NAMALWA (cell line): ENCODE data around the gene SNX19.
"Not testable (repeated sequence)": the region's sequence is repeated elsewhere in the genome, so short reads cannot be mapped to it uniquely, and the experiment has no call there.

ENCODE experiments used
- DNase-seq: peaks from one replicate; pipeline ENCODE4 v3.0.0-alpha.2; 2015; ENCODE audit warnings: low spot score

Gene SNX19

GRCh38 chr11:130872981-130873380, 43.3 kb downstream of the SNX19 start:
- no peak for DNase-seq

DNA sequence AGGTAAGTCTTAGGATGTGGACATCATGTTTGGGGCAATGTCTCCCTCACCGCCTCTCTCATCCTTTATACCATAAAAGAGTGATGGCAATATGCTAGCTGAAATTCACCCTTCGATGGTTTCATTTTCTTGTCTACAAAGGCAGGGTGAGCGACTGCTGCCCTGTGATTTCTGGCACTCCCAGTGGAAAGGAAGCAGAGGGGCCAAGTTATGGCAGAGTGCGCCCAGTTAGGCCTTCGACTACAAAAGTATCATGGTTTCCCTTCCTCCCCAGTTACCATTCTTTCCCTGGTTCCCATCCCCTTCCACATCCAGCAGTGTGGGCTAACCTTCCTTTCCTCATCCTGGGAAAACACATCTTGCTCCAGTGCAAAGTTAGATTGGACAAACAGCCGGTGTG, 43.8 kb downstream of the SNX19 start:
- no peak for DNase-seq

- no peak for DNase-seq
Measured at GRCh38 chr11:130872102-130872501, 44.2 kb downstream of the SNX19 start.

GRCh38 chr11:130871616-130872015, 44.7 kb downstream of the SNX19 start:
- no peak for DNase-seq

DNA sequence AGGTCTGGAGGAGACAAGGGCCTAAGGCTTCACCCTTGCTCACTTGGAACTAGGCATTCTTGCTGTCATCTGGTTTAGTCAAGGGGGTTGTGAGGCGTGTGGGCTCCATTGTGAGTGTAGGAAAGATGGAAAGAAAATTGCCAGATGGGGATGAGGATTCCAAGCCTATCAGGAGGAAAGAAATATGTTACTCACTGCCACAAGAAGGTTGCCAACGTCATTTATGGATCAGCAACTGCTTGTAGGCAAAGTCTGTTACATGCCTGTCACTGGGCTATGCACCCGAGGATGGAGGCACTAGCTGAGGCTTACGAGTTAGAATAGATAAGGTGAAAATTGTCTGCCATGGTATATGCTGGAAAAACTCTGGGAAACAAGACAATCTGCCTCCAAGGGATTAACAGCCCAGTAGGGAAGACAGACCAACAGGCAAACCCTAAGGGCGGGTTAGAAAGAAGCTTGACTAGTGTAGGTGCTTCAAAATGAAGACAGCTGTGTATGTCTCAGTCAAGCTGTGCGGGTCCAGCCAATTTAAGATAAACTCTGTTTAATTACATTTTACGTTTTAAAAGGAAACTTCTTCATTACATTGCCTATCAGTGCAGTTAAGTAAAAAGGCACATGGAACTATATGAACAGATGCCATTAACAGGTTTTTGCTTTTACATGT, 47.4 kb downstream of the SNX19 start:
- no peak for DNase-seq

- no peak for DNase-seq
Measured at GRCh38 chr11:130868086-130868710, 48.1 kb downstream of the SNX19 start.

DNA sequence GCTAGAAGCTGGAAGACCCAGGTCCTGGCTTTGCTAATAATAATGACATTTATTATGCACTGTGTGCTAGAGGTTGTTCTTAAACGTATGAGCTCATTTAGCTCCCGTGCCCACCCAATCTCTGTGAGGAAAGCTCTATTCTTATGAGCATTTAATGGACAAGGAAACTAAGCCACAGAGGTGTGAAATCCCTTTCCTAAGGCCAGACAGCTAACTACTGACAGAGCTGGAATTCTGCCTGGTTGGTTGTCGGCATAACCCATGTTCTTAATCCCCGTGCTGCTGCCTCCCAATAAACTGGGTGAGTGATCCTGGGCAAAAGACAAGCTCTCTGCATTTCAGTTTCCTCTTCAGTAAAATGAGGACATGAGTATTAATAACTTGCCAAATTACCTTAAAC, 49.4 kb downstream of the SNX19 start:
- no peak for DNase-seq

GRCh38 chr11:130865774-130866114, 50.5 kb downstream of the SNX19 start:
- no peak for DNase-seq

GRCh38 chr11:130865091-130865773, 51.0 kb downstream of the SNX19 start:
- DNase-seq = no peak

DNA sequence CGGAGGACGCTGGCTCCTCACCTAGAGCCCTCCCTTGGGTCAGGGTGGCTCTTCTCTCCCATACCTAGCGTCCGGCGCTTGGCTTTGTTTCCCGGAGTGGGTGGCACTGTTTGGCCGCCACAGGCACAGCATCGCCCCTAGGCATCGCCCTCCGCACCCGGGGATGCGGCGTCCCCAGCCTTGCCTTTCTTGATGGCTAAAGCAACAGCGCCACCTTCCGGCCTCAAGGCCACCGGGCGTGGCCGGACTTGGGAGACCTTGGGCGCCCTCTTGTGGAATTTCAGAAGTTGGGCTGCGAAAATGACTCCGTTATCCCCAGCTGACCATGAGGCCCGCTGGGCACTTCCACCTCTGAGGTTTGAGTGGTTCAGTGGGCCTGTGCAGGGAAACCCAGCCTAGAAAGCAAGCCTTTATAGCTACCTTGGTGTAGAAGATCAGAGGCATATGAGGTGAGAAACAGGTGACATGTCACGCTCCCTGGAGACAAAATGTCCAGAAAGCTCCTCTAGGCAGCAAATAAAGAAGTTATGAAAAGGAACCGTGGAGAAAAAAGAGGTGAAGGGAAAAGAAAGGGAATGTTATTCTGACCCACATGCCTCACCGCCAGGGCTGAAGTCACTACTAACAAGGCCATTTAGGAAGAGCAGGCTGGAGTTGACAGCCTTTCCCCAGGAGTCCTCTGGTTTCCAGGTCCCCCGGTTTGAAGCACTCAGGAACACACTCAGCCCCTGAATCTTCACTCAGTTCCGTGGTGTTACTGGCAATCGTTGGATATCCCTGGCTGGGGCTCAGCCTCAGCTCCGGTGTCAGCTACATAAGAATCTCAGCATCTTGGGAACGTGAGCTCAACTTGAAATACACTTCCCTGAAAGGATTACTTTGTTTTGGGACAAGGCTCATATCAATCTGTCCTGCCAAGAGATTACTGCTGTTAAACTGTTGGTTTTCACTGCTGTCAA, 54.1 kb downstream of the SNX19 start:
- DNase-seq = peak; percentile 92

- no peak for DNase-seq
Measured at GRCh38 chr11:130861283-130861682, 55.0 kb downstream of the SNX19 start.

DNA sequence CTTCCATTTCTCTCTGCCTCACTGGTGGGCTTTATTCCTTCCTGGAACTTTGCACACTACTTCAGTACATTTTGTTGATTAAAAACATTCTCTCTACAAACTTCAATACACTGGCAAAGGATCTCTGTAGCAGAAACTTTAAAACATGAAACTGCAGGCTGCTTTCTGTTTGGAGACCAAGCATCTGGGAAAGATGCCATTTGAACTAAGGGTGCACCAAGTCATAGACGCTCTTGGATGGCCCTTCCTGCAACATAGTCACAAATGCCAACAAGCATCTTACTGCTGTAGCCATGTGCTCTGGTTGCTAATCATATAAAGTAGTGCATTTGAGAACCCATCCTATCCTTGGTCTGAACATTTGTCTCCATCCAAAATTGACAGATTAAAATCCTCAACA, 56.4 kb downstream of the SNX19 start:
- no peak for DNase-seq

DNA sequence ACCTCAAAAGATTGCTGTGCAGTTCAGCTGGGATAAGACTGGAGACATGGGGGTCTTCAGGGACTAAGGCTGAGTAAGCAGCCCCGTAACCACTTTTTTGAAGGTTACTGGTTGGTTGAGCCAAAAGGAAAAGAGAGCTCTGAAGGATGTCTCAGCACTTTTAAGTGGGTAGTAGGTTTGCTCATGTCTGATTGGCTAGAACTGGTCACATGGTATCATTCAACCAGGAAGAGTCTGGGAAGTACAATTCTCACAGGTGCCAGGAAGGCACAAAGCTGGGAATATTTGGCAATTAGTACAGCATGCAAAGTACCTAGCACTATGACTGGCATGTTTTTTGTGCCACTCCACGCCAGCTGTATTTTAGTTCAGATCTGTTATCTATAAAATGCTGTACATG, 58.1 kb downstream of the SNX19 start:
- peak; percentile 73 for DNase-seq

GRCh38 chr11:130855707-130856106, 60.6 kb downstream of the SNX19 start:
- not testable (repeated sequence) for DNase-seq

DNA sequence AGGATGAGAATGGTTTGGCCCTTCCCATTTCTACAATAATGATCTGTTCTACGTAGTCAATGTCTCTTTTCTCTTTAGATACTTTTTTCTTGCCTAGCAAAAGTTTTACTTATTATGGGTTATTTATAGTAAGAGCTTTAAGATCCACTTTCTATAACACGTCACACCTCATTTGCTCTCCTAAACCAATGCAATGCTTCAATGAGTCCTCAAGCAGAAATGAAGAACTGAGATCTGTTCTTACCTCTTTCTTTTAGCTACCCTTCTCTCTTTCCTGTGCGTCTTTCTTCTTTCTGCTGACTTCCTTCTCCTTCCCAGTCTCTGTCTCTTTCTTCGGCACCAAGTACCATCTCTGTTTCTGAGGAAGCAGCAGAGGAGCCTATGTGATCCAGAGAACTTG, 61.8 kb downstream of the SNX19 start:
- peak; percentile 19 for DNase-seq

GRCh38 chr11:130852589-130852988, 63.7 kb downstream of the SNX19 start:
- no peak for DNase-seq

DNA sequence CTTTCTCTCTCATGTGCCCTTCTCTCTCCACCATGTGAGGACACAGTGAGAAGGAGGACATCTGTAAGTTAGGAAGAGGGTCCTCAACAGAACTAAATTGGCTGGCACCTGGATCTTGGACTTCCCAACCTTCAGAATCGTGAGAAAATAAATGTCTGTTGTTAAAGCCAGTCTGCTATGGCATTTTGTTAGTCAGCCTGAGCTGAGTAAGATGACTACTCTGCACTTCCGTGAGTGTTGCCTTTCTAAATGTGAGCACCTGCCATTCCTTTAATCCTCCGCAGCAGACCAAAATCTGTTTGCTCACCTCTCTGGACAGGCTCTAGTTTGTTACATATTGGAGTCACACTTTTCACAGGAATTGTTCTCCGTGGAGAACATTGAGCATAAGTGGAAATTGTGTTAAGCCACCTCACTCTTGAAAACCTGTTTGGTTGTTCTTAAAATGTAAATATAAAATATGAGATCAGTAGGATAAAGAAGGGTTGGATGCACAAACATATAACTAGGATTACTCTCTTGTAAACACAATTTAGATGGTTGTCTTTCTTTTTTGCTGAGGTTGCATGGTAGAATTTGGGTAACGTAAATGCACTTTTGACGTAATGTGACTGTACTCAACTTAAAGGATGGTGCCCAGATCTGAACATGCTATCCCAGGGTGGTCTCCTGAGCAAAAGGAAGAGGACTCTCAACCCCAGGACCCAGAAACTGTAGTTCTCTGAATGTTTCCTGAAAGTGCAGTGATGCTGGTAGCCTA, 65.9 kb downstream of the SNX19 start:
- DNase-seq = no peak

- DNase-seq = no peak
Measured at GRCh38 chr11:130849215-130849568, 67.1 kb downstream of the SNX19 start.

DNA sequence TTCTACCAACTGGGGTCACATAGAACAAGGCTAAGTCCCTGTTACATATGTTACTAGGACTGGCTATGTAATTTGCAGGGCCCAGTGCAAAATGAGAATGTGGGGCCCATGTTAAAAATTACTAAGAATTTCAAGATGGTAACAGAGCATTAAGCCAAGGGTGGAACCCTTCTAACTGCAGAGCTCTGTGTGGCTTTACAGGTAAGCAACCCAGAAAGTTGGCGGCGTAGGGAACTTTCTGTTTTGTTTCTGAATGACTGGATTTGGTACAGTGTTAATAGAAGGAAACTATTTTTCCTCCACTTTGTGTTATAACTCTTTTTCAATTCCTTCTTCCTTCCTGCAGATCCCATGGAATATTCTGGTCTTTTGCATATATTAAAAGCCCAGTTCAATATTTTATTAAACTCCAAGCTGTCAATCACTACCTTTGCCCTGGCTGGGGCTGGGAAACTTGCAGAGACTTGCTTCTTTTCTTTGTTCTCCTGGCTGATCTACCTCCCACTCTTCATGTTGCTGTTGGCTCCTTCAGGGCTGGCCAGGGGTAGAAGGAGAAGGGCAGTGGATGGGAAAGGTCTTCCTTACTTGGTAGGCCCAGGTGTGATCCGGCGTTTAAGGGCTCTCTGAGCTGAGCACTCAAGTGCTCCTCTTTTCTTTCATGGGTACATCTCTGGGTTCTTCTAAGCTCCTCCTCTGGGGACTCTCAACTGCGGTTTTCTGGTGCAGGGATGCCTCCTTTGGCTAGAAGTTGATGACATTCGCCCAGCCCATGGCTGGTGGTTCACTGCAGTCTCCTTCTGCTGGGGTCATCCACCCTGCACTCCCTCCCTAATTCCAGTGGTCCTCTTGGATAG, 67.7 kb downstream of the SNX19 start:
- DNase-seq = no peak

GRCh38 chr11:130847517-130847916, 68.8 kb downstream of the SNX19 start:
- DNase-seq = no peak

DNA sequence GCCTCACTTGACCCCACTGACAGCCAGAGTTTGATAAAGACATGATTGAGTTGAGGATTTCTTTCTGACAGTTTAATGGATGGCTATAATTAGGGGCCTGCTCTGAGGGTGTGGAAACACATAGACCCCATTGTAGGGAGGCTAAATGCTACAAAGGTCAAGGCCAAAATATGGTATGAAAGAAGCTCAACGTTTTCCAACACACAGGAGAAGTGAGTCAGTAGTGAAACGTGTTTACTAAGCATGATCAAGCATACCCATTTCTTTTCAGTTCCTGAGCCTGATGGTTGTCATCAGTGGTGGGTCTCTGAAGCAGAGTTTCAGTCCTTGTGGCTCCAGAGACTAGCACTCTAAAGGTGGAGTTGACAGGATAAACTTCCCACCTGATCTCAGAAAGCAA, 69.7 kb downstream of the SNX19 start:
- no peak for DNase-seq
